ENCODE results near the gene DTNB. TPM values are rescaled to one million over a fixed set of nuclear protein-coding genes. Genes with fewer than 3 reads are reported as not detected.
A peak's percentile ranks its signal among the peaks of the same experiment; 100 is the strongest.
"Not testable (repeated sequence)": the region's sequence is repeated elsewhere in the genome, so short reads cannot be mapped to it uniquely, and the experiment has no call there.

DTNB gene
- total and polyA plus RNA-seq, 2 donors (not counting 1 experiment from before 2014, with no cell fraction given): 5.1 to 5.4 TPM

- Histone ChIP-seq H3K9me3 (ENCODE audit: control insufficient read depth, insufficient read depth, low read depth, low read length) (no peaks in the 10 kb centered on the region), H3K79me2 (ENCODE audit: control insufficient read depth, insufficient read depth, low read length) (no peaks in the 10 kb centered on the region), H2AFZ (ENCODE audit: low read length) (no peak overlapping the region), H3K4me3 (replicated peaks in 1 of 4; ENCODE audit: control extremely low read depth in 1 of 4, insufficient read depth in 1 of 4, low read depth in 3 of 4, low read length in 4 of 4) (no peak overlapping the region), H3K27ac (ENCODE audit: insufficient read depth, low read length) (no peak overlapping the region), H4K20me1 (ENCODE audit: control insufficient read depth, extremely low read depth, insufficient read depth, low read length) (no peaks in the 10 kb centered on the region), H3K4me2 (ENCODE audit: extremely low read depth, insufficient read depth, low read length) (no peak overlapping the region), H3K9ac (ENCODE audit: insufficient read depth, low read length) (no peak overlapping the region), H3K27me3 (ENCODE audit: control insufficient read depth, insufficient read depth, low read length) (no peaks in the 10 kb centered on the region), H3K4me1 (ENCODE audit: control insufficient read depth, extremely low read depth, insufficient read depth, low read length) (no peaks in the 10 kb centered on the region), H3K36me3 (ENCODE audit: control insufficient read depth, insufficient read depth, low read length) (no peaks in the 10 kb centered on the region)
- TF ChIP-seq CTCF (conservative IDR thresholded peaks at IDR 0.05 in 1 of 2, IDR thresholded peaks at IDR 0.05 in 1 of 2; ENCODE audit: low read depth in 1 of 2, low read length in 2 of 2): peak; percentile 37 to 49
- TF ChIP-seq EZH2 (IDR thresholded peaks at IDR 0.05; ENCODE audit: low read length, missing control alignments): no peak
- peak; percentile 22 to 60 for DNase-seq (ENCODE audit: low read depth in 2 of 2)
Observed at GRCh38 chr2:25606892-25607291, 66.5 kb downstream of the DTNB start.

- no peak overlapping the region for H3K9ac ChIP-seq (ENCODE audit: insufficient read depth, low read length)
- no peak for DNase-seq (ENCODE audit: low read depth in 2 of 2)
- no peaks in the 10 kb centered on the region for H3K36me3 ChIP-seq (ENCODE audit: control insufficient read depth, insufficient read depth, low read length)
- no peak overlapping the region for H3K27ac ChIP-seq (ENCODE audit: insufficient read depth, low read length)
- no peaks in the 10 kb centered on the region for H3K79me2 ChIP-seq (ENCODE audit: control insufficient read depth, insufficient read depth, low read length)
- H3K27me3 ChIP-seq (ENCODE audit: control insufficient read depth, insufficient read depth, low read length): no peaks in the 10 kb centered on the region
- H4K20me1 ChIP-seq (ENCODE audit: control insufficient read depth, extremely low read depth, insufficient read depth, low read length): no peaks in the 10 kb centered on the region
- no peak overlapping the region for H3K4me3 ChIP-seq (replicated peaks in 1 of 4; ENCODE audit: control extremely low read depth in 1 of 4, insufficient read depth in 1 of 4, low read depth in 3 of 4, low read length in 4 of 4)
- H3K9me3 ChIP-seq (ENCODE audit: control insufficient read depth, insufficient read depth, low read depth, low read length): no peaks in the 10 kb centered on the region
- H3K4me1 ChIP-seq (ENCODE audit: control insufficient read depth, extremely low read depth, insufficient read depth, low read length): no peaks in the 10 kb centered on the region
- no peak overlapping the region for H3K4me2 ChIP-seq (ENCODE audit: extremely low read depth, insufficient read depth, low read length)
- H2AFZ ChIP-seq (ENCODE audit: low read length): no peak overlapping the region
- no peak for TF ChIP-seq EZH2 (IDR thresholded peaks at IDR 0.05; ENCODE audit: low read length, missing control alignments)
- TF ChIP-seq CTCF (conservative IDR thresholded peaks at IDR 0.05 in 1 of 2, IDR thresholded peaks at IDR 0.05 in 1 of 2; ENCODE audit: low read depth in 1 of 2, low read length in 2 of 2): no peak
Observed at GRCh38 chr2:25602333-25602723, 71.0 kb downstream of the DTNB start.

- not testable (repeated sequence) for H3K27ac ChIP-seq (ENCODE audit: insufficient read depth, low read length); H3K4me3 ChIP-seq (replicated peaks in 1 of 4; ENCODE audit: control extremely low read depth in 1 of 4, insufficient read depth in 1 of 4, low read depth in 3 of 4, low read length in 4 of 4); H3K4me1 ChIP-seq (ENCODE audit: control insufficient read depth, extremely low read depth, insufficient read depth, low read length); H3K36me3 ChIP-seq (ENCODE audit: control insufficient read depth, insufficient read depth, low read length); H3K9me3 ChIP-seq (ENCODE audit: control insufficient read depth, insufficient read depth, low read depth, low read length); H4K20me1 ChIP-seq (ENCODE audit: control insufficient read depth, extremely low read depth, insufficient read depth, low read length); H3K79me2 ChIP-seq (ENCODE audit: control insufficient read depth, insufficient read depth, low read length); H3K27me3 ChIP-seq (ENCODE audit: control insufficient read depth, insufficient read depth, low read length); H3K9ac ChIP-seq (ENCODE audit: insufficient read depth, low read length); H3K4me2 ChIP-seq (ENCODE audit: extremely low read depth, insufficient read depth, low read length); H2AFZ ChIP-seq (ENCODE audit: low read length); DNase-seq (ENCODE audit: low read depth in 2 of 2)
Observed at GRCh38 chr2:25601711-25602332, 71.6 kb downstream of the DTNB start.

Measured in fibroblast of lung (primary cell).